Ovary (tissue), 9 donors: ENCODE measurements around the gene CAPN3. TPM values are rescaled to one million over a fixed set of nuclear protein-coding genes. Genes with fewer than 3 reads are reported as not detected.

ENCODE experiments used
- DNase-seq, 5 donors: peaks; one replicate each; pipeline ENCODE4 v3.0.0-alpha.2; 2019 to 2020
- H3K27ac ChIP-seq, 2 donors: fragments of 200-600 bp; one replicate each; pipeline versions ENCODE4 v1.5.1 to v1.8.0; 2019 to 2022
- H3K27me3 ChIP-seq: fragments of 200-600 bp; one replicate; pipeline ENCODE4 v1.8.0; 2022
- H3K36me3 ChIP-seq: fragments of 200-600 bp; sonication (generic); one replicate; pipeline ENCODE4 v1.5.1; 2019
- H3K4me1 ChIP-seq: one replicate; pipeline ENCODE4 v1.8.1; 2013; ENCODE audit warnings: mild to moderate bottlenecking, moderate library complexity; ENCODE audit not compliant: insufficient read depth
- H3K4me3 ChIP-seq: fragments of 200-600 bp; sonication (generic); one replicate; pipeline ENCODE4 v1.5.1; 2017
- H3K9me3 ChIP-seq, 2 donors: fragments of 200-600 bp in 1 of 2; sonication (generic) in 1 of 2; one replicate each; pipeline versions ENCODE4 v1.5.1 to v1.8.1; 2013 to 2019; ENCODE audit warnings: mild to moderate bottlenecking in 1 of 2, moderate library complexity in 1 of 2
- CTCF ChIP-seq, 3 donors: fragments of 450-650 bp in 2 of 3; fragments of 200-600 bp in 1 of 3; IDR thresholded peaks; one replicate each; pipeline versions ENCODE4 v1.5.1 to v1.8.0; 2016 to 2022; ENCODE audit warnings: antibody characterized with exemption in 3 of 3, mild to moderate bottlenecking in 1 of 3
- EP300 ChIP-seq: sonication (generic); formaldehyde crosslinking; IDR thresholded peaks from one replicate; pipeline ENCODE4 v1.6.1; 2017; ENCODE audit warnings: antibody characterized with exemption
- POLR2A ChIP-seq: fragments of 450-650 bp; IDR thresholded peaks from one replicate; pipeline ENCODE4 v1.6.1; 2017; ENCODE audit warnings: antibody characterized with exemption, mild to moderate bottlenecking, moderate library complexity
- WGBS, 3 donors: extraction: QIAGEN DNeasy Blood & Tissue Kit in 1 of 3; methylation state at CpG; one replicate each; pipeline versions ENCODE4 v1.1.5 to v1.1.7; 2013 to 2017; 5-methylcytosine and 5-hydroxymethylcytosine counted together
- intact Hi-C, 4 donors: fragments of 100-400 bp; cut with DNase I; formaldehyde crosslinking; loops; one replicate each; pipeline versions ENCODE4 v1.11.0 to v1.15.1; 2022 to 2023
- polyA plus RNA-seq, 2 donors: library from polyadenylated mRNA; stranded (reverse); fragments of 200-250 nt in 1 of 2; fragments of 350-450 nt in 1 of 2; fragmentation: Illumina TruSeq in 1 of 2; extraction: RNeasy Lipid Tissue Mini Kit (QIAGEN cat#74804) in 1 of 2; gene quantifications; one replicate each; pipeline ENCODE4 v1.2.3, GENCODE V29; 2013 to 2014
- total RNA-seq, 7 donors: library from RNA; depleted of rRNA in 2 of 7; stranded (reverse); fragments of >200 nt in 2 of 7; fragmentation: NEBNext Ultra II Directional in 3 of 7; extraction: Animal tissue kit (Norgen Biotek cat#: 25700) in 3 of 7; gene quantifications; one replicate each; pipeline versions ENCODE4 v1.1.0 to v1.2.4, GENCODE V29; 2016 to 2023
- donor health status: DM: no; HTN: no; CAD: no; lungs with moderate emphysema.
- donor health status: DM: no; HTN: no; CAD: no.
- donor health status: Bipolar disorder and iron deficiency.
- donor health status: DM: yes; HTN: yes; CAD: no.
- donor health status: DM: no; HTN: no; CAD: no.
- donor health status: DM: yes; HTN: yes; CAD: no.

CAPN3 gene
- total and polyA plus RNA-seq, 9 donors: 6.4 to 19.1 (median 8.0) TPM

DNA sequence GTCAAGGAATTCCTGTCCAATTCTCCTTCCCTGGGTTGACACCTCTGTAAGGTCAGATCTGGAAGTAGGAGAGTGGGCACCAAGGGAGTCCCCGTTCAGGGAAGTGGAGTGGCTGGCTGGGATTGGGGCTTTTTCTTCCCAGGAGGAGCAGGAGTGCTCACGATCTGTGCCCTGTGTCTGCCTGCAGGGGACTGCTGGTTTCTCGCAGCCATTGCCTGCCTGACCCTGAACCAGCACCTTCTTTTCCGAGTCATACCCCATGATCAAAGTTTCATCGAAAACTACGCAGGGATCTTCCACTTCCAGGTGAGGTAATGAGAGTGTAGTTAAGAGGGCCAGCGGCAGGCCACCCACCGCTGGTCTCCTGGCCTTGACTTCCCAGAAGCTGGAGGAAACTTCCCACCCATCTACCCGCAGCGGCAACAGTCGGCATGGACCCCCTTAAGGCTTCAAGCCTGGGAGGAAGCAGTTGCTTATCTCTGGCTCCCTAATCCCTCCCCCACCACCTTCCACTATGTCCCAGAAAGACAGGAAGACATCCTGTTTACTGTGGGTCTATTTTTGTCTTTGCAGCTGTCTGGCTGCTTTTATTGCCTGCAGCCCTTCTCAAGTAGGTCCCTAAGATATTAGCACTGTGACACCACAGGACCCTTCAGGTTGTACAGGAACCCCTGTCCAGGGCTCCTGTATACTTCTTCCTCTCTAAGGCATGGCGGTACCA, 26.8 kb downstream of the CAPN3 start:
- H3K36me3 ChIP-seq: no peaks in the 10 kb centered on the region

DNA sequence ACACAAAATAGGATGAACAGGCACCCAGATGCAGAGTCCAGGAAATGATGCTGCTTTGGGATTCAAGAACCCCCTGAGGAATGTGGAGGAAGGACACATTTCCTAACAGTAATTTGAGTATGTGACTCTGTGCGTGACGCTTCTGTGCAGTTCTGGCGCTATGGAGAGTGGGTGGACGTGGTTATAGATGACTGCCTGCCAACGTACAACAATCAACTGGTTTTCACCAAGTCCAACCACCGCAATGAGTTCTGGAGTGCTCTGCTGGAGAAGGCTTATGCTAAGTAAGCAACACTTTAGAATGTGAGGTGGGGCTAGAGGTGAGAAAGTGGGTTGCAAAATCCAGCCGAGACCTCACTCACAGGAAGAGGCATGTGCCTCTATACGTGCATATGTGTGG, 28.3 kb downstream of the CAPN3 start:
- Histone ChIP-seq H3K4me1 (peaks cover 5% of the 10 kb centered on the region), H3K9me3 (no peaks in the 10 kb centered on the region), H3K4me3 (no peak overlapping the region), H3K27ac (no peak overlapping the region), H3K36me3 (no peaks in the 10 kb centered on the region), H3K27me3 (no peaks in the 10 kb centered on the region)
- intact Hi-C loops: no loop called here
- DNase-seq: no peak
- WGBS, 3 donors: 89 to 94% (median 91%) methylated on average over 8 of the region's 8 CpGs
- no peak for TF ChIP-seq CTCF (IDR thresholded peaks at IDR 0.05)

More for the DNA sequence above, 26.8 kb downstream of the CAPN3 start:
- WGBS, 3 donors: 43 to 61% (median 49%) methylated on average over 12 of the region's 12 CpGs
- DNase-seq: no peak
- Histone ChIP-seq H3K4me1 (peaks cover 5% of the 10 kb centered on the region), H3K27me3 (no peaks in the 10 kb centered on the region), H3K4me3 (no peak overlapping the region), H3K27ac (no peak overlapping the region), H3K9me3 (no peaks in the 10 kb centered on the region)
- intact Hi-C loops: no loop called here
- TF ChIP-seq EP300 (no peak), POLR2A (no peak), CTCF (IDR thresholded peaks at IDR 0.05) (no peak)

DNA sequence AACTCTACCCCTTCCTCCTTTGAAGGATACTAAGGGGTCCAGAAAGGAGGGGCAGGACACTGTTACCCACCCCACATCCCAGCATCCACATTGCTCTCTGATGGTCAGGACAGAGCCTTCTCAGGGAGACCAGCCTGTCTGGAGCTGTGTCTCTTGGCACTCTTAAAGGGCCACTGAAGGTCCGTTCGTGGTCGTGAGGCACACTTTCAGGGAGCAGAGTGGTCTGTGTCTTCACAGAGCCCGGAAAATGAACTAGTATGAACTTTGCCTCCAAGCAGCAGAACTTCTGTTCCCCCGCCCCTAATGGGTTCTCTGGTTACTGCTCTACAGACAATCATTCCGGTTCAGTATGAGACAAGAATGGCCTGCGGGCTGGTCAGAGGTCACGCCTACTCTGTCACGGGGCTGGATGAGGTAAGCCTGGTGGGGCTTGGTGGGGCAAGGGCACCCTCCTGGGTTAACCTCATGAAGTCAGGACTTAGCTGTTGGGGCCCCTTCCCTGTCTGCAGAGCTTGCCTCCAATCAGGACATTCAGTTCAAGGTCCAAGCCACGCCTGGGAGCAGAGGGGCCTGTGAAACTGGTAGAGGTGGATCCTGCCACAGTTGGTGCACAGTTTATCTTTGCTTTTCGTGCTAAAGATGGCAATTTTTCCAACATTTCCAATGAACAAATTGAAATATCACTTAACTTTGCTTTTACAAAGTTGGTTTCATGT, 33.2 kb downstream of the CAPN3 start:
- no peak for TF ChIP-seq CTCF (IDR thresholded peaks at IDR 0.05)
- intact Hi-C loops: no loop called here
- H3K4me1 ChIP-seq: no peaks in the 10 kb centered on the region
- H3K27ac ChIP-seq: no peak overlapping the region
- 84 to 88% (median 87%) methylated on average over 11 of the region's 11 CpGs for WGBS, 3 donors
- H3K4me3 ChIP-seq: no peak overlapping the region
- no peaks in the 10 kb centered on the region for H3K9me3 ChIP-seq
- DNase-seq: no peak
- no peaks in the 10 kb centered on the region for H3K36me3 ChIP-seq
- H3K27me3 ChIP-seq: no peaks in the 10 kb centered on the region

GRCh38 chr15:42394106-42394505, 34.8 kb downstream of the CAPN3 start:
- no peak for DNase-seq
- no peak overlapping the region for H3K4me3 ChIP-seq
- TF ChIP-seq EP300 (no peak), CTCF (IDR thresholded peaks at IDR 0.05) (no peak), POLR2A (no peak)
- no peaks in the 10 kb centered on the region for H3K27me3 ChIP-seq
- intact Hi-C loops: no loop called here
- H3K9me3 ChIP-seq: no peaks in the 10 kb centered on the region
- 83 to 85% (median 83%) methylated on average over 13 of the region's 13 CpGs for WGBS, 3 donors
- no peaks in the 10 kb centered on the region for H3K36me3 ChIP-seq
- H3K4me1 ChIP-seq: no peaks in the 10 kb centered on the region
- no peak overlapping the region for H3K27ac ChIP-seq
